CD4-positive, alpha-beta T cell (primary cell): ENCODE results near the gene FMN1. TPM values are rescaled to one million over a fixed set of nuclear protein-coding genes. Genes with fewer than 3 reads are reported as not detected.

ENCODE experiments used
- ATAC-seq: fragments of 200-7000 bp; cut with Tn5 transposase; one replicate; pipeline ENCODE4 v1.10.0; 2022; ENCODE audit warnings: mild to moderate bottlenecking; ENCODE audit not compliant: poor library complexity
- CTCF ChIA-PET: fragments of 350-600 bp; sonication (Branson Sonifier 250); formaldehyde crosslinking; loops from one replicate; lab custom pipeline; 2021; ENCODE audit warnings: antibody characterized with exemption, inconsistent platforms; lab: Charles Lee
- POLR2A ChIA-PET: fragments of 350-600 bp; sonication (Branson Sonifier 250); formaldehyde crosslinking; loops from one replicate; lab custom pipeline; 2021; ENCODE audit warnings: antibody characterized with exemption, inconsistent platforms; lab: Charles Lee
- DNase-seq, 14 experiments: peaks; one replicate each; pipeline ENCODE4 v3.0.0-alpha.2; 2013 to 2020; ENCODE audit warnings: mixed read lengths in 2 of 14
- H3K27ac ChIP-seq, 2 donors: one replicate each; pipeline versions ENCODE4 v1.5.1 to v1.7.0; 2013; ENCODE audit warnings: low read length in 2 of 2, low read depth in 1 of 2, mild to moderate bottlenecking in 1 of 2
- H3K27me3 ChIP-seq, 2 experiments: 1 replicate in 1 of 2; 2 replicates in 1 of 2; pipeline versions ENCODE4 v1.6.1 to v1.7.0; 2013; ENCODE audit warnings: low read length in 2 of 2, control low read depth in 1 of 2, mild to moderate bottlenecking in 1 of 2, moderate library complexity in 1 of 2; ENCODE audit not compliant: insufficient read depth in 2 of 2, control insufficient read depth in 1 of 2
- H3K36me3 ChIP-seq: one replicate; pipeline ENCODE4 v1.6.1; 2013; ENCODE audit warnings: low read length, control low read depth; ENCODE audit not compliant: insufficient read depth
- H3K4me1 ChIP-seq: one replicate; pipeline ENCODE4 v1.6.1; 2013; ENCODE audit warnings: low read length, control low read depth; ENCODE audit not compliant: insufficient read depth
- H3K4me3 ChIP-seq: one replicate; pipeline ENCODE4 v1.5.1; 2013; ENCODE audit warnings: mild to moderate bottlenecking, low read length, moderate library complexity
- H3K9me3 ChIP-seq, 2 experiments: 1 replicate in 1 of 2; 2 replicates in 1 of 2; pipeline versions ENCODE4 v1.6.1 to v1.7.0; 2013; ENCODE audit warnings: low read length in 2 of 2, mild to moderate bottlenecking in 2 of 2, control low read depth in 1 of 2, moderate library complexity in 1 of 2; ENCODE audit not compliant: control insufficient read depth in 1 of 2, insufficient read depth in 1 of 2
- H3K27ac Mint-ChIP-seq: one replicate; pipeline ENCODE4 v1.8.0; 2020; ENCODE audit warnings: mixed read lengths
- H3K27me3 Mint-ChIP-seq: one replicate; pipeline ENCODE4 v1.8.0; 2021; ENCODE audit warnings: mixed read lengths
- H3K36me3 Mint-ChIP-seq: one replicate; pipeline ENCODE4 v1.8.0; 2021; ENCODE audit warnings: low read depth, mixed read lengths
- H3K4me1 Mint-ChIP-seq: one replicate; pipeline ENCODE4 v1.8.0; 2021; ENCODE audit warnings: low read depth, mixed read lengths
- H3K4me3 Mint-ChIP-seq: one replicate; pipeline ENCODE4 v1.8.0; 2020; ENCODE audit warnings: mild to moderate bottlenecking, mixed read lengths
- H3K9me3 Mint-ChIP-seq: one replicate; pipeline ENCODE4 v1.8.0; 2020; ENCODE audit warnings: mixed read lengths
- CTCF ChIP-seq: fragments of 200-600 bp; IDR thresholded peaks from one replicate; pipeline ENCODE4 v1.8.0; 2022; ENCODE audit warnings: antibody characterized with exemption, mild to moderate bottlenecking
- intact Hi-C, 2 experiments: fragments of 100-400 bp; cut with DNase I in 1 of 2; cut with micrococcal nuclease in 1 of 2; formaldehyde crosslinking; loops; one replicate each; pipeline versions ENCODE4 v1.15.1 to v1.9.0; 2023 to 2025; cut with DNase I, micrococcal nuclease
- total RNA-seq, 174 experiments: library from RNA in 2 of 174; stranded (reverse) in 2 of 174; gene quantifications; one replicate each; pipeline ENCODE4 v1.2.3 and lab custom pipeline; 2021 to 2026

The FMN1 gene
- total RNA-seq, 2 experiments from 2014 or later, result 0.39 to 0.55 TPM

- no peaks in the 10 kb centered on the region for H3K9me3 Mint-ChIP-seq
- no peak overlapping the region for H3K27ac Mint-ChIP-seq
- ChIA-PET CTCF (interaction anchor here (0.6 kb wide), 1 partner anchor 243 kb away, joined by 3 read pairs; no protein-coding TSS in a partner anchor), POLR2A (no interaction called here)
- no peaks in the 10 kb centered on the region for H3K36me3 ChIP-seq
- no peak overlapping the region for H3K27ac ChIP-seq
- H3K36me3 Mint-ChIP-seq, result no peaks in the 10 kb centered on the region
- peaks cover 3% of the 10 kb centered on the region for H3K4me1 ChIP-seq
- no peak overlapping the region for H3K4me3 Mint-ChIP-seq
- no peak for TF ChIP-seq CTCF
- no peaks in the 10 kb centered on the region for H3K9me3 ChIP-seq
- no peaks in the 10 kb centered on the region for H3K27me3 Mint-ChIP-seq
- no peak for DNase-seq
- intact Hi-C loops, result loop anchor here in 1 of 2 experiments (2.0 kb wide), 1 partner anchor 20 kb away; no protein-coding TSS in a partner anchor
- ATAC-seq, result no peak
- H3K4me3 ChIP-seq, result no peak overlapping the region
- H3K4me1 Mint-ChIP-seq, result peaks cover 22% of the 10 kb centered on the region
- H3K27me3 ChIP-seq, result no peaks in the 10 kb centered on the region
Measured at GRCh38 chr15:33108518-33108917, 86.0 kb downstream of the FMN1 start.

DNA sequence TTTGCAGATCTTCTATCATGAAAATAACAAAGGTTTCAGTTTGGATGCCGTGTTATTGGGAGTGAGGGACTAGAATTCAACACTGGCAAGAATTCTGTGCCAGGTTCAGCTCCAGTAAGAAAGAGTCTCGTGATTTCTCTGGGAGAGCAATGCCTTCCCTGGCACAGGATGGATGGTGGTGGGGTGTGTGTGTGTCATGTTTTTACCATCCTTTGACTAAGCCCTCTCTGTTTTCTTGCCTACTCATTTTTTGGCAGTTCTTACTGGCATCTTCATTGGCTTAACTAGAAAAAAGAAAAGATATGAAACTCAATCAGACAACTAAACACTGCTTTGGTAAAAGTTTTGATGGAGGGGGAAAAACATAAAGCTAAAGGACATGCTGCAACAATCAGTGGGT, 86.6 kb downstream of the FMN1 start:
- Histone ChIP-seq H3K4me1 (peaks cover 3% of the 10 kb centered on the region), H3K9me3 (no peaks in the 10 kb centered on the region), H3K27ac (no peak overlapping the region), H3K27me3 (no peaks in the 10 kb centered on the region), H3K4me3 (no peak overlapping the region), H3K36me3 (no peaks in the 10 kb centered on the region)
- Mint-ChIP-seq H3K4me3 (no peak overlapping the region), H3K9me3 (no peaks in the 10 kb centered on the region), H3K4me1 (peaks cover 27% of the 10 kb centered on the region), H3K27me3 (no peaks in the 10 kb centered on the region), H3K36me3 (no peaks in the 10 kb centered on the region), H3K27ac (no peak overlapping the region)
- POLR2A ChIA-PET, result no interaction called here
- no peak for DNase-seq
- intact Hi-C loops, result loop anchor here in 1 of 2 experiments (2.0 kb wide), 1 partner anchor 19 kb away; no protein-coding TSS in a partner anchor
- no peak for TF ChIP-seq CTCF
- CTCF ChIA-PET, result interaction anchor here (0.6 kb wide), 1 partner anchor 242 kb away, joined by 3 read pairs; no protein-coding TSS in a partner anchor
- ATAC-seq, result no peak

DNA sequence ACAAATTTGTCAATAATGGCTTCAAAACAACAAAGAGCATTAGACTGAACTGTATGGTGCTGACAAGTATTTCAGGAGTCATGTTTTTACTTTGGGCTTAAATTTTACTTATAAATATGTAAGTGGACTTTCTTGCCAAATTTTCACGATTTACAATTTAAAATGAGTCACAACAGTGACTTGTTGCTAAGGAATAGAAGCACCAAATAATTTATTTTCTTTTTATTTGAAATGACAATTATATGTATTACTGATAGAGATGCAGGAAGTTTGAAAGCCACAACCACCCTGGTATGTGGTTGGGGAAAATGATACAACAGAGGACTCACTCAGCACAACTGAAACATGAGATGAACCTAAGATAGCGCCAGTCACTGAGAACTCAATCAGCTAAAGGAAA, 90.3 kb downstream of the FMN1 start:
- H3K4me3 ChIP-seq, result no peak overlapping the region
- intact Hi-C loops, result loop anchor here in 1 of 2 experiments (1.0 kb wide), 1 partner anchor 20 kb away; no protein-coding TSS in a partner anchor
- no peaks in the 10 kb centered on the region for H3K36me3 ChIP-seq
- DNase-seq (peak in 4 of 14 experiments; percentile 42 to 63 (median 46)), ATAC-seq (peak; percentile 95)
- TF ChIP-seq CTCF, result no peak
- peak overlapping the region; percentile 59 for H3K4me3 Mint-ChIP-seq
- H3K4me1 ChIP-seq, result peaks cover 3% of the 10 kb centered on the region
- H3K36me3 Mint-ChIP-seq, result no peaks in the 10 kb centered on the region
- H3K27me3 Mint-ChIP-seq, result no peaks in the 10 kb centered on the region
- CTCF ChIA-PET, result no interaction called here
- H3K4me1 Mint-ChIP-seq, result peaks cover 28% of the 10 kb centered on the region
- POLR2A ChIA-PET, result interaction anchor here (1.0 to 2.2 kb wide), 5 partner anchors 8 to 20 kb away, joined by 3 to 6 read pairs (median 4); no protein-coding TSS in a partner anchor
- H3K9me3 ChIP-seq, result no peaks in the 10 kb centered on the region
- no peaks in the 10 kb centered on the region for H3K27me3 ChIP-seq
- H3K9me3 Mint-ChIP-seq, result no peaks in the 10 kb centered on the region
- H3K27ac Mint-ChIP-seq, result peak overlapping the region; percentile 4
- peak overlapping the region in 1 of 2 donors; percentile 22 for H3K27ac ChIP-seq
